Measurements from ENCODE around the gene SH3RF2.

- TF ChIP-seq CTCF (IDR thresholded peaks at IDR 0.05 in 4 of 5, conservative IDR thresholded peaks at IDR 0.05 in 1 of 5) = no peak
- TF ChIP-seq POLR2A (IDR thresholded peaks at IDR 0.05) = no peak
Observed at GRCh38 chr5:146059460-146060220, 123.3 kb downstream of the SH3RF2 start.
